Liver (tissue), 9 donors: ENCODE measurements around the gene CYP2C18. TPM values are rescaled to one million over a fixed set of nuclear protein-coding genes. Genes with fewer than 3 reads are reported as not detected.

ENCODE experiments used
- DNase-seq: peaks from one replicate; pipeline ENCODE4 v3.0.0-alpha.2; 2017; ENCODE audit warnings: low spot score
- H3K27ac ChIP-seq, 2 donors: one replicate each; pipeline ENCODE4 v1.7.0; 2013; ENCODE audit warnings: inconsistent platforms in 2 of 2, low read length in 2 of 2, control low read depth in 1 of 2, low read depth in 1 of 2, mild to moderate bottlenecking in 1 of 2
- H3K27me3 ChIP-seq, 4 donors: one replicate each; pipeline versions ENCODE4 v1.6.1 to v1.7.0; 2013; ENCODE audit warnings: low read length in 3 of 4, inconsistent platforms in 1 of 4, mild to moderate bottlenecking in 1 of 4, moderate library complexity in 1 of 4; ENCODE audit not compliant: control insufficient read depth in 4 of 4, insufficient read depth in 4 of 4
- H3K36me3 ChIP-seq, 4 donors: one replicate each; pipeline versions ENCODE4 v1.6.1 to v1.7.0; 2013; ENCODE audit warnings: low read length in 3 of 4, mild to moderate bottlenecking in 3 of 4, low read depth in 1 of 4, moderate library complexity in 1 of 4; ENCODE audit not compliant: control insufficient read depth in 4 of 4, insufficient read depth in 3 of 4
- H3K4me1 ChIP-seq, 4 donors: one replicate each; pipeline versions ENCODE4 v1.6.1 to v1.7.0; 2013; ENCODE audit warnings: low read length in 3 of 4, mild to moderate bottlenecking in 3 of 4, moderate library complexity in 1 of 4; ENCODE audit not compliant: control insufficient read depth in 4 of 4, insufficient read depth in 4 of 4
- H3K4me3 ChIP-seq, 3 donors: one replicate each; pipeline versions ENCODE4 v1.6.1 to v1.7.0; 2013; ENCODE audit warnings: low read length in 3 of 3, control low read depth in 1 of 3, low read depth in 1 of 3, mild to moderate bottlenecking in 1 of 3
- H3K9ac ChIP-seq, 2 donors: one replicate each; pipeline ENCODE4 v1.7.0; 2013; ENCODE audit warnings: low read length in 2 of 2, mild to moderate bottlenecking in 2 of 2, moderate library complexity in 2 of 2, control low read depth in 1 of 2, low read depth in 1 of 2
- H3K9me3 ChIP-seq, 4 donors: one replicate each; pipeline versions ENCODE4 v1.6.1 to v1.7.0; 2013; ENCODE audit warnings: low read length in 3 of 4; ENCODE audit not compliant: control insufficient read depth in 4 of 4
- ATF3 ChIP-seq: IDR thresholded peaks from 2 replicates; pipeline ENCODE4 v1.6.1; 2016; ENCODE audit warnings: antibody characterized with exemption
- CTCF ChIP-seq: fragments of 150-350 bp; IDR thresholded peaks from 2 replicates; pipeline ENCODE4 v1.5.1; 2017; ENCODE audit warnings: improper control_type of control experiment, low read depth, low read length; ENCODE audit not compliant: missing input control
- EGR1 ChIP-seq, 2 donors: IDR thresholded peaks; 2 replicates each; pipeline ENCODE4 v1.6.1; 2016 to 2018; ENCODE audit warnings: antibody characterized with exemption in 2 of 2, low read depth in 2 of 2
- FOXA1 ChIP-seq: IDR thresholded peaks from 2 replicates; pipeline ENCODE4 v1.6.1; 2016; ENCODE audit warnings: antibody characterized with exemption
- FOXA2 ChIP-seq: IDR thresholded peaks from 2 replicates; pipeline ENCODE4 v1.6.1; 2016; ENCODE audit warnings: antibody characterized with exemption
- GABPA ChIP-seq, 2 donors: IDR thresholded peaks in 1 of 2; conservative IDR thresholded peaks in 1 of 2; 2 replicates each; pipeline ENCODE4 v1.6.1; 2016; ENCODE audit warnings: antibody characterized with exemption in 2 of 2, mild to moderate bottlenecking in 1 of 2, moderate library complexity in 1 of 2
- HNF4A ChIP-seq, 2 donors: conservative IDR thresholded peaks; 2 replicates each; pipeline ENCODE4 v1.6.1; 2016; ENCODE audit warnings: antibody characterized with exemption in 2 of 2, mild to moderate bottlenecking in 2 of 2
- HNF4G ChIP-seq: IDR thresholded peaks from 2 replicates; pipeline ENCODE4 v1.6.1; 2016; ENCODE audit warnings: antibody characterized with exemption
- JUND ChIP-seq, 2 donors: IDR thresholded peaks; 2 replicates each; pipeline ENCODE4 v1.6.1; 2016; ENCODE audit warnings: antibody characterized with exemption in 2 of 2
- MAX ChIP-seq: IDR thresholded peaks from 2 replicates; pipeline ENCODE4 v1.6.1; 2016; ENCODE audit warnings: antibody characterized with exemption
- NR2F2 ChIP-seq: IDR thresholded peaks from 2 replicates; pipeline ENCODE4 v1.6.1; 2016; ENCODE audit warnings: antibody characterized with exemption
- RAD21 ChIP-seq, 2 donors: IDR thresholded peaks; 2 replicates each; pipeline ENCODE4 v1.6.1; 2016; ENCODE audit warnings: antibody characterized with exemption in 2 of 2, mild to moderate bottlenecking in 2 of 2
- REST ChIP-seq: IDR thresholded peaks from 2 replicates; pipeline ENCODE4 v1.6.1; 2016; ENCODE audit warnings: antibody characterized with exemption, mild to moderate bottlenecking
- RXRA ChIP-seq, 2 donors: IDR thresholded peaks; 2 replicates each; pipeline ENCODE4 v1.6.1; 2017 to 2018; ENCODE audit warnings: antibody characterized with exemption in 2 of 2, mild to moderate bottlenecking in 1 of 2
- SP1 ChIP-seq: IDR thresholded peaks from 2 replicates; pipeline ENCODE4 v1.6.1; 2018; ENCODE audit warnings: antibody characterized with exemption, mild to moderate bottlenecking
- TAF1 ChIP-seq: conservative IDR thresholded peaks from 2 replicates; pipeline ENCODE4 v1.6.1; 2016; ENCODE audit warnings: antibody characterized with exemption, mild to moderate bottlenecking
- YY1 ChIP-seq: IDR thresholded peaks from 2 replicates; pipeline ENCODE4 v1.6.1; 2016; ENCODE audit warnings: antibody characterized with exemption, mild to moderate bottlenecking
- ZBTB33 ChIP-seq: IDR thresholded peaks from 2 replicates; pipeline ENCODE4 v1.6.1; 2016; ENCODE audit warnings: antibody characterized with exemption
- WGBS: extraction: QIAGEN DNeasy Blood & Tissue Kit; methylation state at CpG from one replicate; pipeline ENCODE4 v1.1.7; 2013; 5-methylcytosine and 5-hydroxymethylcytosine counted together
- polyA plus RNA-seq, 2 donors: library from polyadenylated mRNA; stranded (reverse) in 1 of 2; unstranded in 1 of 2; fragments of 200-250 nt in 1 of 2; fragments of >200 nt in 1 of 2; fragmentation: Nextera tagmentation in 1 of 2; extraction: Ambion mirVana in 1 of 2; gene quantifications; one replicate each; pipeline versions ENCODE4 v1.2.1 to v1.2.3, GENCODE V29; 2013 to 2015
- total RNA-seq, 2 donors: library from RNA; depleted of rRNA; stranded (reverse); fragments of >200 nt; gene quantifications; one replicate each; pipeline ENCODE4 v1.2.3, GENCODE V29; 2014
- donor health status: healthy.
- donor health status: healthy.
- donor health status: healthy.
- donor health status: healthy.
- donor health status: healthy.

Gene CYP2C18
- total and polyA plus RNA-seq, 4 donors, result 0.93 to 51.5 (median 40.5) TPM

- TF ChIP-seq ATF3, result peak; percentile 47
- TF ChIP-seq FOXA2, result peak; percentile 76
- no peak for TF ChIP-seq HNF4G
- TF ChIP-seq TAF1, result peak; percentile 84
- peak; percentile 93 to 94 for TF ChIP-seq RXRA (IDR thresholded peaks at IDR 0.05)
- TF ChIP-seq ZBTB33, result peak; percentile 76
- peak; percentile 81 for TF ChIP-seq FOXA1
- TF ChIP-seq GABPA (IDR thresholded peaks at IDR 0.05 in 1 of 2, conservative IDR thresholded peaks at IDR 0.05 in 1 of 2), result no peak
- TF ChIP-seq YY1, result peak; percentile 63
- peak; percentile 83 for TF ChIP-seq SP1
- TF ChIP-seq REST, result peak; percentile 58
- peak; percentile 40 to 53 for TF ChIP-seq RAD21 (IDR thresholded peaks at IDR 0.05)
- TF ChIP-seq NR2F2, result no peak
- TF ChIP-seq HNF4A (conservative IDR thresholded peaks at IDR 0.05), result peak; percentile 78 to 79
- peak; percentile 50 to 78 for TF ChIP-seq JUND (IDR thresholded peaks at IDR 0.05)
- TF ChIP-seq CTCF, result no peak
- TF ChIP-seq EGR1 (IDR thresholded peaks at IDR 0.05; ENCODE audit: low read depth in 2 of 2), result peak in 1 of 2 donors; percentile 12
- TF ChIP-seq MAX, result peak; percentile 56
- peak overlapping the region in 1 of 3 donors; percentile 31 for H3K4me3 ChIP-seq
- peaks cover 0 to 31% (median 13%) of the 10 kb centered on the region in 4 donors for H3K4me1 ChIP-seq
- WGBS, result 30% methylated on average over 4 of the region's 4 CpGs
- no peaks in the 10 kb centered on the region for H3K9me3 ChIP-seq
- peaks cover 0 to 10% (median 3%) of the 10 kb centered on the region in 4 donors for H3K36me3 ChIP-seq
- H3K27ac ChIP-seq, result peak overlapping the region; percentile 71 to 87
- no peaks in the 10 kb centered on the region for H3K27me3 ChIP-seq
- no peak for DNase-seq
- H3K9ac ChIP-seq, result no peak overlapping the region
Observed at GRCh38 chr10:94747838-94748237, 64.3 kb downstream of the CYP2C18 start.
